Right lobe of liver (tissue), 6 donors: ENCODE results near the gene SIM2. TPM values are rescaled to one million over a fixed set of nuclear protein-coding genes. Genes with fewer than 3 reads are reported as not detected.

Source experiments
- ATAC-seq, 4 donors: fragments of 200-7000 bp; cut with Tn5 transposase; one replicate each; pipeline ENCODE4 v1.9.1; 2020; ENCODE audit warnings: mild to moderate bottlenecking in 4 of 4, moderate library complexity in 4 of 4
- DNase-seq, 3 donors: peaks; one replicate each; pipeline ENCODE4 v3.0.0-alpha.2; 2020
- H3K27ac ChIP-seq, 3 donors: fragments of 200-600 bp; one replicate each; pipeline ENCODE4 v1.8.0; 2022
- H3K27me3 ChIP-seq, 2 donors: fragments of 200-600 bp; one replicate each; pipeline ENCODE4 v1.8.0; 2022
- H3K36me3 ChIP-seq, 4 donors: fragments of 200-600 bp; sonication (generic) in 1 of 4; one replicate each; pipeline versions ENCODE4 v1.5.1 to v1.8.0; 2017 to 2022; ENCODE audit warnings: control low read depth in 1 of 4
- H3K4me1 ChIP-seq, 4 donors: fragments of 200-600 bp; sonication (generic) in 1 of 4; one replicate each; pipeline versions ENCODE4 v1.5.1 to v1.8.0; 2017 to 2022; ENCODE audit warnings: control low read depth in 1 of 4
- H3K4me3 ChIP-seq, 3 donors: fragments of 200-600 bp; one replicate each; pipeline ENCODE4 v1.8.0; 2022
- H3K9me3 ChIP-seq, 4 donors: fragments of 200-600 bp; sonication (generic) in 1 of 4; one replicate each; pipeline versions ENCODE4 v1.5.1 to v1.8.0; 2017 to 2022; ENCODE audit warnings: control low read depth in 1 of 4
- CTCF ChIP-seq, 4 donors: fragments of 200-600 bp in 3 of 4; fragments of 450-650 bp in 1 of 4; IDR thresholded peaks; one replicate each; pipeline versions ENCODE4 v1.5.1 to v1.8.0; 2016 to 2022; ENCODE audit warnings: antibody characterized with exemption in 4 of 4, mild to moderate bottlenecking in 2 of 4
- POLR2A ChIP-seq: fragments of 450-650 bp; IDR thresholded peaks from one replicate; pipeline ENCODE4 v1.6.1; 2017; ENCODE audit warnings: antibody characterized with exemption, mild to moderate bottlenecking
- WGBS: methylation state at CpG from one replicate; pipeline ENCODE4 v1.1.6; 2018; ENCODE audit warnings: low coverage, low lambda C conversion rate; ENCODE audit not compliant: insufficient coverage; ENCODE audit errors: missing lambda C conversion rate; 5-methylcytosine and 5-hydroxymethylcytosine counted together
- intact Hi-C, 2 donors: fragments of 100-400 bp; cut with DNase I; formaldehyde crosslinking; loops; one replicate each; pipeline versions ENCODE4 v1.11.2 to v1.14.1; 2022
- total RNA-seq, 6 experiments: library from RNA; depleted of rRNA in 2 of 6; stranded (reverse); fragments of >200 nt in 2 of 6; fragmentation: NEBNext Ultra II Directional in 3 of 6; extraction: Animal tissue kit (Norgen Biotek cat#: 25700) in 3 of 6; gene quantifications; one replicate each; pipeline versions ENCODE4 v1.1.0 to v1.2.4, GENCODE V29; 2016 to 2023
- donor health status: DM: no; HTN: yes; CAD: no.
- donor health status: DM: no; HTN: no; CAD: no.
- donor health status: DM: no; HTN: no; CAD: no.
- donor health status: DM: no; HTN: yes; CAD: no.
- donor health status: DM: no; HTN: yes; CAD: no.

Gene SIM2
- total RNA-seq, 6 experiments from 2014 or later: not detected

- intact Hi-C loops: no loop called here
- H3K27me3 ChIP-seq: no peaks in the 10 kb centered on the region
- 59% methylated on average over 4 of the region's 21 CpGs for WGBS
- H3K4me1 ChIP-seq: no peaks in the 10 kb centered on the region
- TF ChIP-seq POLR2A (no peak), CTCF (IDR thresholded peaks at IDR 0.05) (no peak)
- no peaks in the 10 kb centered on the region for H3K9me3 ChIP-seq
- ATAC-seq (no peak), DNase-seq (no peak)
- no peak overlapping the region for H3K4me3 ChIP-seq
- H3K36me3 ChIP-seq: no peaks in the 10 kb centered on the region
- H3K27ac ChIP-seq: no peak overlapping the region
Measured at GRCh38 chr21:36741506-36741905, 42.6 kb downstream of the SIM2 start.

GRCh38 chr21:36743008-36743407 is 44.1 kb downstream of the SIM2 start:
- Histone ChIP-seq H3K27me3 (no peaks in the 10 kb centered on the region), H3K9me3 (no peaks in the 10 kb centered on the region), H3K4me3 (no peak overlapping the region), H3K4me1 (peaks cover 0 to 6% (median 0%) of the 10 kb centered on the region in 4 donors), H3K27ac (no peak overlapping the region), H3K36me3 (no peaks in the 10 kb centered on the region)
- TF ChIP-seq CTCF (IDR thresholded peaks at IDR 0.05) (no peak), POLR2A (no peak)
- ATAC-seq: no peak
- WGBS: no CpG with 5 or more reads among the region's 7 CpGs
- DNase-seq: no peak
- intact Hi-C loops: no loop called here

- intact Hi-C loops: no loop called here
- DNase-seq (no peak), ATAC-seq (no peak)
- 90% methylated on average over 2 of the region's 9 CpGs for WGBS
- Histone ChIP-seq H3K27me3 (no peaks in the 10 kb centered on the region), H3K9me3 (no peaks in the 10 kb centered on the region), H3K27ac (no peak overlapping the region), H3K4me1 (peaks cover 0 to 6% (median 0%) of the 10 kb centered on the region in 4 donors), H3K36me3 (no peaks in the 10 kb centered on the region), H3K4me3 (no peak overlapping the region)
- no peak for TF ChIP-seq POLR2A
- no peak for TF ChIP-seq CTCF (IDR thresholded peaks at IDR 0.05)
Measured at GRCh38 chr21:36743446-36743845, 44.5 kb downstream of the SIM2 start.

- ATAC-seq (no peak), DNase-seq (no peak)
- 52% methylated on average over 3 of the region's 3 CpGs for whole genome bisulfite sequencing
- TF ChIP-seq CTCF (IDR thresholded peaks at IDR 0.05): no peak
- no peak for TF ChIP-seq POLR2A
- H3K27me3 ChIP-seq: no peaks in the 10 kb centered on the region
- H3K9me3 ChIP-seq: no peaks in the 10 kb centered on the region
- intact Hi-C loops: no loop called here
- no peaks in the 10 kb centered on the region for H3K36me3 ChIP-seq
- peaks cover 0 to 6% (median 0%) of the 10 kb centered on the region in 4 donors for H3K4me1 ChIP-seq
- no peak overlapping the region for H3K4me3 ChIP-seq
- H3K27ac ChIP-seq: no peak overlapping the region
Measured at GRCh38 chr21:36744190-36744559, 45.3 kb downstream of the SIM2 start.
